Astrocyte of the spinal cord (primary cell): ENCODE measurements around the gene B4GALT3.

Experiments used
- DNase-seq: peaks from one replicate; pipeline ENCODE4 v3.0.0; 2011; ENCODE audit warnings: low read depth, low spot score
- H3K4me3 ChIP-seq: 2 replicates; pipeline ENCODE4 v1.5.1; 2011; ENCODE audit warnings: low read depth, mild to moderate bottlenecking, low read length, moderate library complexity
- CTCF ChIP-seq: IDR thresholded peaks from 2 replicates; pipeline ENCODE4 v1.5.1; 2012; ENCODE audit warnings: low read depth, mild to moderate bottlenecking, low read length, inconsistent platforms
- in situ Hi-C: cut with HindIII; loops from 2 replicates; pipeline ENCODE4 v1.10.0; 2017; ENCODE audit warnings: low sequenced_read_pairs

Gene B4GALT3

DNA sequence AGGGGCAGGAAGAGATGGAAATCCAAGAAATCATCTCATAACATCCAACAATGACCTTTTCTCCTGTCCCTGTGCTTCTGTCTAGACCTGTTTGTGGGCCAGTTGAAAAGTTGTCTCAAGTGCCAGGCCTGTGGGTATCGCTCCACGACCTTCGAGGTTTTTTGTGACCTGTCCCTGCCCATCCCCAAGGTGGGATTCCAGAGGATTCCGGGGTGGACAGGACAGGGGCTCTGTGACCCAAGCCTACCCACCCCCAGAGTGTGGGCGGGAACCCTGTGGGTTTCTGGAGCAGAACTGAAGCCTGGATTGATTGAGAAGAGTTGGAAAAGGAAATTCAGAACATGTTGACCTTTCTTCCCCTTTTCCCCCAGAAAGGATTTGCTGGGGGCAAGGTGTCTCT, 13.5 kb downstream of the B4GALT3 start:
- no peak for DNase-seq
- in situ Hi-C loops, result no loop called here
- TF ChIP-seq CTCF, result no peak
- H3K4me3 ChIP-seq, result no peak overlapping the region

GRCh38 chr1:161162806-161163205, 14.5 kb downstream of the B4GALT3 start:
- TF ChIP-seq CTCF, result no peak
- H3K4me3 ChIP-seq, result no peak overlapping the region
- no peak for DNase-seq
- in situ Hi-C loops, result no loop called here

GRCh38 chr1:161162052-161162451, 15.3 kb downstream of the B4GALT3 start:
- in situ Hi-C loops, result no loop called here
- no peak overlapping the region for H3K4me3 ChIP-seq
- no peak for DNase-seq
- TF ChIP-seq CTCF, result no peak

GRCh38 chr1:161161652-161162051, 15.7 kb downstream of the B4GALT3 start:
- in situ Hi-C loops, result no loop called here
- no peak for DNase-seq
- no peak overlapping the region for H3K4me3 ChIP-seq
- TF ChIP-seq CTCF, result no peak

- in situ Hi-C loops, result no loop called here
- TF ChIP-seq CTCF, result no peak
- H3K4me3 ChIP-seq, result no peak overlapping the region
- DNase-seq, result no peak
Measured at GRCh38 chr1:161160671-161161145, 16.6 kb downstream of the B4GALT3 start.

DNA sequence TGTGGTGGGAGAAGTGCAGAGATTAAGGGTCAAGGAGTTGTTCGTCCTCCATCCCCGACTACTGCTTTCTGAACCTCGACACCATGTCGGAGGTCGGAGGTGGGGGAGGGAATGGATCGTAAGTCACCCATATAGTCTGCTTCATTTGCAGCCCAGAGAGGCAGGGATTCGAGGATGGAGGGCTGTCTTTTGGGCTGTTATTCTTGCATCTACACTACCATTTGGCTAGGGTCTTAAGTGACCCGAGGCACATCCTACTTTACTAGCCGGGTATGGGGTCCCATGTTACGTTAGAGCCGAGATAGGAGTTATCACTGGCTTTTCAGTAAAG, 17.4 kb downstream of the B4GALT3 start:
- no peak for DNase-seq
- in situ Hi-C loops, result no loop called here
- TF ChIP-seq CTCF, result no peak
- H3K4me3 ChIP-seq, result peak overlapping the region; percentile 96
